Stomach smooth muscle (tissue), 2 donors: ENCODE measurements around the gene CGGBP1.

ENCODE experiments used
- H3K27ac ChIP-seq: one replicate; pipeline ENCODE4 v1.7.0; 2013; ENCODE audit warnings: mild to moderate bottlenecking, low read length, inconsistent platforms
- H3K27me3 ChIP-seq, 2 donors: one replicate each; pipeline ENCODE4 v1.7.0; 2013; ENCODE audit warnings: low read length in 2 of 2; ENCODE audit not compliant: insufficient read depth in 2 of 2, control insufficient read depth in 1 of 2
- H3K36me3 ChIP-seq, 2 donors: one replicate each; pipeline ENCODE4 v1.7.0; 2013; ENCODE audit warnings: low read length in 2 of 2; ENCODE audit not compliant: control insufficient read depth in 2 of 2, insufficient read depth in 2 of 2
- H3K4me1 ChIP-seq: one replicate; pipeline ENCODE4 v1.7.0; 2013; ENCODE audit warnings: low read length; ENCODE audit not compliant: control insufficient read depth, insufficient read depth
- H3K4me3 ChIP-seq, 2 donors: one replicate each; pipeline ENCODE4 v1.7.0; 2013; ENCODE audit warnings: low read length in 2 of 2
- H3K9ac ChIP-seq, 2 donors: one replicate each; pipeline ENCODE4 v1.7.0; 2013; ENCODE audit warnings: low read length in 2 of 2, mild to moderate bottlenecking in 1 of 2
- H3K9me3 ChIP-seq, 2 donors: one replicate each; pipeline ENCODE4 v1.7.0; 2013; ENCODE audit warnings: low read length in 2 of 2; ENCODE audit not compliant: control insufficient read depth in 2 of 2
- donor health status: healthy.
- donor health status: Pancreatic carcinoma.

The CGGBP1 gene

GRCh38 chr3:88075072-88075471, 16.3 kb upstream of the CGGBP1 start:
- Histone ChIP-seq H3K27me3 (no peaks in the 10 kb centered on the region), H3K9ac (no peak overlapping the region), H3K4me3 (no peak overlapping the region), H3K36me3 (no peaks in the 10 kb centered on the region), H3K4me1 (no peaks in the 10 kb centered on the region), H3K27ac (no peak overlapping the region), H3K9me3 (no peaks in the 10 kb centered on the region)

- no peaks in the 10 kb centered on the region for H3K27me3 ChIP-seq
- H3K9ac ChIP-seq, result no peak overlapping the region
- no peak overlapping the region for H3K27ac ChIP-seq
- no peaks in the 10 kb centered on the region for H3K36me3 ChIP-seq
- peaks cover 10% of the 10 kb centered on the region for H3K4me1 ChIP-seq
- H3K4me3 ChIP-seq, result no peak overlapping the region
- H3K9me3 ChIP-seq, result no peaks in the 10 kb centered on the region
These were observed 2.9 kb upstream of the CGGBP1 start for GRCh38 chr3:88061746-88062145.

GRCh38 chr3:88059380-88060170, 770 bp upstream of the CGGBP1 start:
- Histone ChIP-seq H3K27ac (peak overlapping the region; percentile 84), H3K9ac (peak overlapping the region; percentile 81 to 87), H3K27me3 (no peaks in the 10 kb centered on the region), H3K36me3 (peaks cover 5 to 11% of the 10 kb centered on the region in 2 donors), H3K9me3 (no peaks in the 10 kb centered on the region), H3K4me1 (peaks cover 10% of the 10 kb centered on the region), H3K4me3 (peak overlapping the region; percentile 88 to 90)

- H3K4me1 ChIP-seq, result peaks cover 10% of the 10 kb centered on the region
- H3K9ac ChIP-seq, result peak overlapping the region; percentile 78 to 83
- no peaks in the 10 kb centered on the region for H3K9me3 ChIP-seq
- peaks cover 5 to 11% of the 10 kb centered on the region in 2 donors for H3K36me3 ChIP-seq
- H3K27me3 ChIP-seq, result no peaks in the 10 kb centered on the region
- peak overlapping the region; percentile 84 for H3K27ac ChIP-seq
- peak overlapping the region; percentile 90 for H3K4me3 ChIP-seq
These were observed 562 bp downstream of the CGGBP1 start for GRCh38 chr3:88058306-88058580.

GRCh38 chr3:88057630-88058305, 1.0 kb downstream of the CGGBP1 start:
- peak overlapping the region; percentile 90 for H3K4me3 ChIP-seq
- H3K27ac ChIP-seq, result peak overlapping the region; percentile 84
- H3K36me3 ChIP-seq, result peaks cover 5 to 11% of the 10 kb centered on the region in 2 donors
- H3K9ac ChIP-seq, result peak overlapping the region; percentile 76 to 83
- no peaks in the 10 kb centered on the region for H3K27me3 ChIP-seq
- peaks cover 10% of the 10 kb centered on the region for H3K4me1 ChIP-seq
- H3K9me3 ChIP-seq, result no peaks in the 10 kb centered on the region

- H3K27me3 ChIP-seq, result no peaks in the 10 kb centered on the region
- no peak overlapping the region for H3K4me3 ChIP-seq
- H3K9me3 ChIP-seq, result no peaks in the 10 kb centered on the region
- H3K9ac ChIP-seq, result no peak overlapping the region
- no peak overlapping the region for H3K27ac ChIP-seq
- H3K4me1 ChIP-seq, result no peaks in the 10 kb centered on the region
- H3K36me3 ChIP-seq, result no peaks in the 10 kb centered on the region
These were observed 12.0 kb downstream of the CGGBP1 start for GRCh38 chr3:88046766-88047165.

GRCh38 chr3:88044411-88044810, 14.4 kb downstream of the CGGBP1 start:
- Histone ChIP-seq H3K36me3 (no peaks in the 10 kb centered on the region), H3K9ac (no peak overlapping the region), H3K4me1 (no peaks in the 10 kb centered on the region), H3K27me3 (no peaks in the 10 kb centered on the region), H3K9me3 (no peaks in the 10 kb centered on the region), H3K27ac (no peak overlapping the region), H3K4me3 (no peak overlapping the region)

- no peaks in the 10 kb centered on the region for H3K27me3 ChIP-seq
- no peak overlapping the region for H3K4me3 ChIP-seq
- no peak overlapping the region for H3K27ac ChIP-seq
- H3K9me3 ChIP-seq, result no peaks in the 10 kb centered on the region
- no peaks in the 10 kb centered on the region for H3K36me3 ChIP-seq
- H3K9ac ChIP-seq, result no peak overlapping the region
- no peaks in the 10 kb centered on the region for H3K4me1 ChIP-seq
These were observed 17.8 kb downstream of the CGGBP1 start for GRCh38 chr3:88041005-88041404.

GRCh38 chr3:88040529-88040928, 18.3 kb downstream of the CGGBP1 start:
- no peaks in the 10 kb centered on the region for H3K9me3 ChIP-seq
- H3K36me3 ChIP-seq, result no peaks in the 10 kb centered on the region
- H3K27ac ChIP-seq, result no peak overlapping the region
- H3K27me3 ChIP-seq, result no peaks in the 10 kb centered on the region
- H3K9ac ChIP-seq, result no peak overlapping the region
- H3K4me1 ChIP-seq, result no peaks in the 10 kb centered on the region
- H3K4me3 ChIP-seq, result no peak overlapping the region

GRCh38 chr3:88038566-88038965, 20.2 kb downstream of the CGGBP1 start:
- no peaks in the 10 kb centered on the region for H3K4me1 ChIP-seq
- H3K9me3 ChIP-seq, result no peaks in the 10 kb centered on the region
- no peak overlapping the region for H3K4me3 ChIP-seq
- no peak overlapping the region for H3K9ac ChIP-seq
- no peaks in the 10 kb centered on the region for H3K36me3 ChIP-seq
- no peaks in the 10 kb centered on the region for H3K27me3 ChIP-seq
- no peak overlapping the region for H3K27ac ChIP-seq

GRCh38 chr3:88036221-88036620, 22.6 kb downstream of the CGGBP1 start:
- no peaks in the 10 kb centered on the region for H3K4me1 ChIP-seq
- no peaks in the 10 kb centered on the region for H3K36me3 ChIP-seq
- H3K4me3 ChIP-seq, result no peak overlapping the region
- H3K9me3 ChIP-seq, result no peaks in the 10 kb centered on the region
- H3K9ac ChIP-seq, result no peak overlapping the region
- H3K27ac ChIP-seq, result no peak overlapping the region
- no peaks in the 10 kb centered on the region for H3K27me3 ChIP-seq
